GM12875 (cell line): Measurements from ENCODE around the gene FAM20C.

Experiments
- H3K4me3 ChIP-seq: one replicate; pipeline ENCODE4 v1.5.1; 2011; ENCODE audit warnings: low read depth, low read length, control low read depth
- CTCF ChIP-seq: IDR thresholded peaks from 2 replicates; pipeline ENCODE4 v1.5.1; 2011; ENCODE audit warnings: low read depth, mild to moderate bottlenecking, control low read depth, inconsistent platforms, low read length, moderate library complexity, borderline replicate concordance; ENCODE audit not compliant: insufficient read depth

Gene FAM20C

GRCh38 chr7:264541-265191 is 72.3 kb downstream of the FAM20C start:
- H3K4me3 ChIP-seq: no peak overlapping the region
- no peak for TF ChIP-seq CTCF

- H3K4me3 ChIP-seq: no peak overlapping the region
- TF ChIP-seq CTCF: no peak
Measured at GRCh38 chr7:265192-265997, 73.0 kb downstream of the FAM20C start.

GRCh38 chr7:265998-266850 is 73.9 kb downstream of the FAM20C start:
- no peak overlapping the region for H3K4me3 ChIP-seq
- no peak for TF ChIP-seq CTCF

- H3K4me3 ChIP-seq: no peak overlapping the region
- TF ChIP-seq CTCF: no peak
Measured at GRCh38 chr7:266851-267840, 74.8 kb downstream of the FAM20C start.

- no peak overlapping the region for H3K4me3 ChIP-seq
- TF ChIP-seq CTCF: no peak
Measured at GRCh38 chr7:268991-269390, 76.6 kb downstream of the FAM20C start.

- no peak overlapping the region for H3K4me3 ChIP-seq
- no peak for TF ChIP-seq CTCF
Measured at GRCh38 chr7:269721-270120, 77.3 kb downstream of the FAM20C start.
